Mesothelial cell of epicardium (in vitro differentiated cells): Measurements from ENCODE around the gene GALT. TPM values are rescaled to one million over a fixed set of nuclear protein-coding genes. Genes with fewer than 3 reads are reported as not detected.

Experiments used
- DNase-seq, 2 experiments: peaks; one replicate each; pipeline ENCODE4 v3.0.0; 2021; ENCODE audit warnings: low spot score in 2 of 2; ENCODE audit not compliant: unreplicated experiment in 2 of 2
- H3K27ac Mint-ChIP-seq: 2 replicates; pipeline ENCODE4 v1.8.0; 2021; ENCODE audit warnings: mixed read lengths
- H3K27me3 Mint-ChIP-seq: 2 replicates; pipeline ENCODE4 v1.8.0; 2021; ENCODE audit warnings: low read depth, mixed read lengths
- H3K36me3 Mint-ChIP-seq: 2 replicates; pipeline ENCODE4 v1.8.0; 2021; ENCODE audit warnings: mixed read lengths
- H3K4me1 Mint-ChIP-seq: 2 replicates; pipeline ENCODE4 v1.8.0; 2021; ENCODE audit warnings: mixed read lengths
- H3K4me3 Mint-ChIP-seq: 2 replicates; pipeline ENCODE4 v1.8.0; 2021; ENCODE audit warnings: mild to moderate bottlenecking, moderate library complexity, mixed read lengths
- H3K9me3 Mint-ChIP-seq: 2 replicates; pipeline ENCODE4 v1.8.0; 2021; ENCODE audit warnings: mixed read lengths
- CTCF ChIP-seq: fragments of 200-600 bp; sonication (generic); IDR thresholded peaks from one replicate; pipeline ENCODE4 v1.5.0; 2021; ENCODE audit warnings: antibody characterized with exemption; ENCODE audit not compliant: unreplicated experiment
- total RNA-seq: library from RNA; stranded (reverse); gene quantifications from 3 replicates; pipeline ENCODE4 v1.2.1, GENCODE V29; 2021

Gene GALT
- total RNA-seq, 1 donor from 2014 or later: 88.5 TPM

DNA sequence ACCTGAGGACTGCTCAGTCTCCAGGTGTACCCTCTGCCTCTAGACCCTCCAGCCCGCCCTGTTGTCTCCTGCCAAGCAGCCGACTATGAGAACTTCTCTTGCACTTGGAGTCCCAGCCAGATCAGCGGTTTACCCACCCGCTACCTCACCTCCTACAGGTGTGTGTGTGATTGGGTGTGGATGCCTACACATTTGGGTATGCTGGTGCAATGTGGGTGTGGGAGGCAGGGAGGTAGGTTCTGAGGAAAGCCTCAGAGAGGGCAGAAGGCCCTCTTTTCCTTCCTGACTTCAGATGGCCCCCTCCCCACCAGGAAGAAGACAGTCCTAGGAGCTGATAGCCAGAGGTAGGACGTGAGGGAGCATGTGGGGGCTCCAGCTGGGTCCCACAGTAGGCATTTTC, 10.5 kb downstream of the GALT start:
- Mint-ChIP-seq H3K27me3 (no peaks in the 10 kb centered on the region), H3K27ac (no peak overlapping the region), H3K36me3 (peaks cover 14% of the 10 kb centered on the region), H3K4me1 (peaks cover 36% of the 10 kb centered on the region), H3K9me3 (no peaks in the 10 kb centered on the region), H3K4me3 (no peak overlapping the region)
- DNase-seq: no peak
- TF ChIP-seq CTCF: no peak

GRCh38 chr9:34658461-34658860, 12.0 kb downstream of the GALT start:
- Mint-ChIP-seq H3K27ac (peak overlapping the region; percentile 50), H3K27me3 (no peaks in the 10 kb centered on the region), H3K4me1 (peaks cover 21% of the 10 kb centered on the region), H3K4me3 (no peak overlapping the region), H3K9me3 (no peaks in the 10 kb centered on the region), H3K36me3 (peaks cover 14% of the 10 kb centered on the region)
- no peak for DNase-seq
- no peak for TF ChIP-seq CTCF

- H3K4me3 Mint-ChIP-seq: no peak overlapping the region
- TF ChIP-seq CTCF: no peak
- H3K27ac Mint-ChIP-seq: no peak overlapping the region
These were observed 13.2 kb downstream of the GALT start for GRCh38 chr9:34659592-34660253.

DNA sequence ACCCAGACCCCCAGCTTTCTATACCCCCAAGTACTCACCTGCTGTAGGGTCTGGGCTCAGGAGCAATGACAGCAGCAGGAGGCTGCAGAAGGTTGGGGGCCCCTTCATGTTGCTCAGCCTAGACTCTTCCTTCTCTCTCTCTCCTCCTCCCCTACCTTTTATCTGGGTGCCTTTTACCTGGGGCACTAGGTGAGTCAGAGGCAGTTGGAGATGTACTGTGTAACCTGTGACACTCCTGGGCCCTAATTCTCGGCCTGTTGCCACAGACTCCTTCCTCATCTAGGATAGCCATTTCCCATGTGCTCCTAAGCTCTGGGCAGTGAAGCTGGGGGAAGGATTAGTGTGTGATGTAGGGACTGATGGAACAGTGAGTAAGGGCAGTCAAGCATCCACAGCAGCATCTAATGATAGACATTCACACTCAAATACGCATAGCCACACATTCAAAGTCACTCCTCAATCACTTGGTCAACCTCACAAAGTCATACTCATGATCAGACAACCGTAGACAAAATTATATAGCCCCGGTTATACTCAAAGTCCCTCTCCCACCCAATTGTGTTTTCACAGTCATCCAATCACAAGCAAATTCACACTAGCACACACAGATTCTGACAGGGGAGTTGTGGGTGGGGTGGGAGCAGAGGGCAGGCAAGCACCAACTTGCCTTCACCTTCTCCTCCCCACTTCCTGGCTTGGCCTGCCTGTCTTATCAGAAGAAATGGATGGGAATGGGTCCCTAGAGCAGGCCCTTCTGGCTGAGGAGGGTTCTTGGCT, 16.2 kb downstream of the GALT start, which contains the start of gene CCL27:
CCL27 (minus strand) TSS at position 132 of the 777 bp plus-strand sequence; CDS start at position 108, 24 bp downstream.
- Mint-ChIP-seq H3K4me3 (no peak within 1 kb of the TSS), H3K36me3 (peaks cover 14% of the 10 kb centered on the region), H3K4me1 (peaks cover 11% of the 10 kb centered on the region), H3K27me3 (no peaks in the 10 kb centered on the region), H3K27ac (no peak within 1 kb of the TSS), H3K9me3 (no peaks in the 10 kb centered on the region)
- DNase-seq: no peak
- no peak for TF ChIP-seq CTCF

More at GRCh38 chr9:34659592-34660253, 13.2 kb downstream of the GALT start:
- Mint-ChIP-seq H3K4me1 (peaks cover 18% of the 10 kb centered on the region), H3K9me3 (no peaks in the 10 kb centered on the region), H3K36me3 (peaks cover 14% of the 10 kb centered on the region), H3K27me3 (no peaks in the 10 kb centered on the region)
- DNase-seq: no peak

DNA sequence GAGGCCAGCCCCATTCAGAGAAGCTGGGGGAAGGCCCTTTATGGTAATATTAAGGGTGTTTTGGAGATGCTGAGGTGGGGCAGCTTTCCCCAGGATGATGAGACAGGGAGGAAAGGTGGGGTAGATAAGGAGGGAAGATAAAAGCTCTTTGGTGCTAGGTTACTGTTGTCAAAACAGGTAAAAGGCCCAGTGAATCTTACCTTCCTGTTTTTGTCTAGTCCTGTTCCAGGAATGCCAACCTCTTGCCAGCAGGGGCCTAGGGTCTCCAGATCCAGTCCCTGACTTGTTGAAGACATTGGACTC, 16.8 kb downstream of the GALT start:
- DNase-seq: no peak
- peaks cover 16% of the 10 kb centered on the region for H3K36me3 Mint-ChIP-seq
- peaks cover 11% of the 10 kb centered on the region for H3K4me1 Mint-ChIP-seq
- no peak for TF ChIP-seq CTCF
- no peak overlapping the region for H3K4me3 Mint-ChIP-seq
- no peaks in the 10 kb centered on the region for H3K27me3 Mint-ChIP-seq
- no peak overlapping the region for H3K27ac Mint-ChIP-seq
- H3K9me3 Mint-ChIP-seq: no peaks in the 10 kb centered on the region
